ENCODE results near the gene ARID5B. TPM values are rescaled to one million over a fixed set of nuclear protein-coding genes. Genes with fewer than 3 reads are reported as not detected.
A peak's percentile ranks its signal among the peaks of the same experiment; 100 is the strongest.

The ARID5B gene
- total RNA-seq, 1 donor from 2014 or later = 63.8 TPM

- ATAC-seq (no peak), DNase-seq (ENCODE audit: low spot score) (no peak)
- intact Hi-C loops (cut with DNase I) = no loop called here
Measured at GRCh38 chr10:62034096-62034640, 132.7 kb downstream of the ARID5B start.

- DNase-seq (ENCODE audit: low spot score) (no peak), ATAC-seq (no peak)
- intact Hi-C loops (cut with DNase I) = no loop called here
Measured at GRCh38 chr10:62036186-62037081, 134.9 kb downstream of the ARID5B start.

GRCh38 chr10:62037166-62037831 is 135.8 kb downstream of the ARID5B start:
- ATAC-seq (peak; percentile 77), DNase-seq (ENCODE audit: low spot score) (no peak)
- intact Hi-C loops (cut with DNase I) = no loop called here

GRCh38 chr10:62037890-62038608 is 136.6 kb downstream of the ARID5B start:
- intact Hi-C loops (cut with DNase I) = no loop called here
- ATAC-seq = no peak

GRCh38 chr10:62038609-62039190 is 137.2 kb downstream of the ARID5B start:
- intact Hi-C loops (cut with DNase I) = no loop called here
- peak; percentile 70 for ATAC-seq
- peak; percentile 85 for DNase-seq (ENCODE audit: low spot score)

More at GRCh38 chr10:62037890-62038608, 136.6 kb downstream of the ARID5B start:
- no peak for DNase-seq (ENCODE audit: low spot score)

GRCh38 chr10:62039954-62040353 is 138.5 kb downstream of the ARID5B start:
- no peak for ATAC-seq
- intact Hi-C loops (cut with DNase I) = loop anchor here (10.0 kb wide), 1 partner anchor 205 kb away; no protein-coding TSS in a partner anchor
- no peak for DNase-seq (ENCODE audit: low spot score)

- intact Hi-C loops (cut with DNase I) = loop anchor here (10.0 kb wide), 1 partner anchor 204 kb away; no protein-coding TSS in a partner anchor
- ATAC-seq (no peak), DNase-seq (ENCODE audit: low spot score) (no peak)
Measured at GRCh38 chr10:62040881-62041280, 139.4 kb downstream of the ARID5B start.

- DNase-seq (ENCODE audit: low spot score) (no peak), ATAC-seq (no peak)
- intact Hi-C loops (cut with DNase I) = loop anchor here (10.0 kb wide), 1 partner anchor 201 kb away; no protein-coding TSS in a partner anchor
Measured at GRCh38 chr10:62043421-62044021, 142.0 kb downstream of the ARID5B start.

- DNase-seq (ENCODE audit: low spot score) (no peak), ATAC-seq (no peak)
- intact Hi-C loops (cut with DNase I) = loop anchor here (10.0 kb wide), 1 partner anchor 200 kb away; no protein-coding TSS in a partner anchor
Measured at GRCh38 chr10:62044566-62044965, 143.1 kb downstream of the ARID5B start.

- intact Hi-C loops (cut with DNase I) = loop anchor here (10.0 kb wide), 1 partner anchor 199 kb away; no protein-coding TSS in a partner anchor
- ATAC-seq (peak; percentile 9), DNase-seq (ENCODE audit: low spot score) (no peak)
Measured at GRCh38 chr10:62045765-62046521, 144.4 kb downstream of the ARID5B start.

GRCh38 chr10:62046522-62047227 is 145.2 kb downstream of the ARID5B start:
- intact Hi-C loops (cut with DNase I) = loop anchor here (10.0 kb wide), 1 partner anchor 198 kb away; no protein-coding TSS in a partner anchor

GRCh38 chr10:62047228-62047892 is 145.9 kb downstream of the ARID5B start:
- intact Hi-C loops (cut with DNase I) = loop anchor here (10.0 kb wide), 1 partner anchor 197 kb away; no protein-coding TSS in a partner anchor
- no peak for ATAC-seq

More at GRCh38 chr10:62046522-62047227, 145.2 kb downstream of the ARID5B start:
- DNase-seq (ENCODE audit: low spot score) (no peak), ATAC-seq (no peak)

GRCh38 chr10:62047960-62048383 is 146.5 kb downstream of the ARID5B start:
- no peak for DNase-seq (ENCODE audit: low spot score)
- peak; percentile 64 for ATAC-seq
- intact Hi-C loops (cut with DNase I) = loop anchor here (10.0 kb wide), 1 partner anchor 197 kb away; no protein-coding TSS in a partner anchor

More at GRCh38 chr10:62047228-62047892, 145.9 kb downstream of the ARID5B start:
- no peak for DNase-seq (ENCODE audit: low spot score)

- intact Hi-C loops (cut with DNase I) = loop anchor here (10.0 kb wide), 1 partner anchor 196 kb away; no protein-coding TSS in a partner anchor
- no peak for DNase-seq (ENCODE audit: low spot score)
- ATAC-seq = peak; percentile 67
Measured at GRCh38 chr10:62048470-62048869, 147.0 kb downstream of the ARID5B start.

GRCh38 chr10:62048919-62049623 is 147.6 kb downstream of the ARID5B start:
- ATAC-seq = peak; percentile 92
- DNase-seq (ENCODE audit: low spot score) = peak; percentile 90
- intact Hi-C loops (cut with DNase I) = loop anchor here (10.0 kb wide), 1 partner anchor 196 kb away; no protein-coding TSS in a partner anchor
